ENCODE data around the gene PPP6R3. TPM values are rescaled to one million over a fixed set of nuclear protein-coding genes. Genes with fewer than 3 reads are reported as not detected.
A peak's percentile ranks its signal among the peaks of the same experiment; 100 is the strongest.

The PPP6R3 gene
- polyA plus RNA-seq, 1 donor (not counting 4 experiments of a cell fraction or from before 2014, with no cell fraction given), result 50.2 TPM

DNA sequence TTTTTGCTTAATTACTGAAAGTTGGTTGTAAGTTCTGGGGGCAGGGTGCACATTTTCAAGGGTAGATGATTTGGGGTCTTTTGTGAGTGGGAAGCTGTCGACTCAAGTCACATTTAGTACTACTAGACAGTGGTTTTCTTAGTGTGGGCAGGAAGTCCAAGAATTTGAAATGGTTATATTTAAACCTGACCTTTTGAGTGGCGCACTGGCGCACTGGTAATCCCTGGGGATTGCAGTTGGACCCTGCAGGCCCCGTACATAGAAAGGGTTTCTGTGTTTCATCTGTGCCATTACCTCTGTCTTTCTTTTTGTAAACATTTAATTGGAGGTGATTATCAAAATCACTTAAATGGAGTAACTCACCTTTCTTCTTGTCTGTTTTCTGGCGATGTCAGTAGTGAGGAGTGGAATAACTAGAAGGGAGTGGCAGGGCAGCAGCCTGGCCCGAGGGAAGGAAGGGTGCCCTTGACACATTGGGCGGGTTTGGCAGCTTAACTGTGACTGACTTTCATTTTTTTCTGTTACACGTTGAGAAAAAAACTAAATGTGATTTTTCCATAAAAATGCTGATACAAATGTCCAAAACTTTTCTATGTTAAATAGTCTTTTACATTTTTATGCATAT, 122.0 kb downstream of the PPP6R3 start:
- H2AFZ ChIP-seq (ENCODE audit: control insufficient read depth, low read length), result no peak overlapping the region
- DNase-seq (ENCODE audit: low read depth, low spot score) (no peak), FAIRE-seq (no peak)
- dilution Hi-C loops (cut with MboI; ENCODE audit: extremely low pct_ligation_motif_present, low sequenced_read_pairs), result no loop called here
- no peak overlapping the region for H3K4me3 ChIP-seq (ENCODE audit: control insufficient read depth in 2 of 3, extremely low read depth in 1 of 3, insufficient read depth in 2 of 3, low read depth in 1 of 3, low read length in 3 of 3)
- no peaks in the 10 kb centered on the region for H3K9me3 ChIP-seq (ENCODE audit: control insufficient read depth, low read depth, low read length)
- H4K20me1 ChIP-seq (ENCODE audit: control insufficient read depth, extremely low read depth, insufficient read depth, low read length), result no peaks in the 10 kb centered on the region
- peaks cover 15% of the 10 kb centered on the region for H3K4me1 ChIP-seq (ENCODE audit: control insufficient read depth, extremely low read depth, insufficient read depth, low read length)
- no peak for TF ChIP-seq EZH2 (IDR thresholded peaks at IDR 0.05; ENCODE audit: low read length)
- no peak overlapping the region for H3K9ac ChIP-seq (ENCODE audit: control insufficient read depth, extremely low read depth, insufficient read depth, low read length)
- peak overlapping the region; percentile 28 for H3K27ac ChIP-seq (ENCODE audit: control insufficient read depth, insufficient read depth, low read length)
- no peaks in the 10 kb centered on the region for H3K27me3 ChIP-seq (ENCODE audit: control insufficient read depth, extremely low read depth, insufficient read depth, low read length)
- no peaks in the 10 kb centered on the region for H3K9me1 ChIP-seq (ENCODE audit: control insufficient read depth, extremely low read depth, insufficient read depth, low read length)
- peaks cover 9 to 15% of the 10 kb centered on the region in 2 experiments for H3K36me3 ChIP-seq (ENCODE audit: control insufficient read depth in 2 of 2, extremely low read depth in 1 of 2, insufficient read depth in 2 of 2, low read length in 2 of 2)
- H3K79me2 ChIP-seq (ENCODE audit: control insufficient read depth, insufficient read depth, low read length), result no peaks in the 10 kb centered on the region
- peak overlapping the region; percentile 42 for H3K4me2 ChIP-seq (ENCODE audit: control insufficient read depth, extremely low read depth, insufficient read depth, low read depth, low read length)

DNA sequence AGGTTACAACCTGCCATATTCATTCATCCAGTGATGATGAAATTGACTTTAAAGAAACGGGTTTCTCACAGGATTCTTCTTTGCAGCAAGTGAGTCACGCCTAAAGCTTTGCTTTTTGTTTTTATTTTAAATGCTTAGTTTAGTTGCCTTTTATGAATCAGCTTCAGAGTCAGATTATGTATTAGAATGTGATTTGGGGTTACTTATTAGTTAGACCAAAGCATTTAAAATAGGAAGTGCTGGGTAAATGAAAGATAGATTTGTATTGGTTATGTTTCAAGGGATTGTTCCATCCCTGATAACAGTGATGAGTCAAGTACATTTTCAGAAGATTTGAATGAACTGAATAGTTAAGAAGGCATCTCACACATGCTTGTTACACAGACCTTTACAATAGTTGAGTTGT, 122.5 kb downstream of the PPP6R3 start:
- no peaks in the 10 kb centered on the region for H3K27me3 ChIP-seq (ENCODE audit: control insufficient read depth, extremely low read depth, insufficient read depth, low read length)
- no peak overlapping the region for H3K9ac ChIP-seq (ENCODE audit: control insufficient read depth, extremely low read depth, insufficient read depth, low read length)
- FAIRE-seq (no peak), DNase-seq (ENCODE audit: low read depth, low spot score) (peak; percentile 25)
- peak overlapping the region; percentile 42 for H3K4me2 ChIP-seq (ENCODE audit: control insufficient read depth, extremely low read depth, insufficient read depth, low read depth, low read length)
- H2AFZ ChIP-seq (ENCODE audit: control insufficient read depth, low read length), result no peak overlapping the region
- H3K9me3 ChIP-seq (ENCODE audit: control insufficient read depth, low read depth, low read length), result no peaks in the 10 kb centered on the region
- no peaks in the 10 kb centered on the region for H3K79me2 ChIP-seq (ENCODE audit: control insufficient read depth, insufficient read depth, low read length)
- peaks cover 15% of the 10 kb centered on the region for H3K4me1 ChIP-seq (ENCODE audit: control insufficient read depth, extremely low read depth, insufficient read depth, low read length)
- peak overlapping the region; percentile 28 for H3K27ac ChIP-seq (ENCODE audit: control insufficient read depth, insufficient read depth, low read length)
- H3K9me1 ChIP-seq (ENCODE audit: control insufficient read depth, extremely low read depth, insufficient read depth, low read length), result no peaks in the 10 kb centered on the region
- dilution Hi-C loops (cut with MboI; ENCODE audit: extremely low pct_ligation_motif_present, low sequenced_read_pairs), result no loop called here
- no peaks in the 10 kb centered on the region for H4K20me1 ChIP-seq (ENCODE audit: control insufficient read depth, extremely low read depth, insufficient read depth, low read length)
- no peak for TF ChIP-seq EZH2 (IDR thresholded peaks at IDR 0.05; ENCODE audit: low read length)
- TF ChIP-seq, protein P1, sequence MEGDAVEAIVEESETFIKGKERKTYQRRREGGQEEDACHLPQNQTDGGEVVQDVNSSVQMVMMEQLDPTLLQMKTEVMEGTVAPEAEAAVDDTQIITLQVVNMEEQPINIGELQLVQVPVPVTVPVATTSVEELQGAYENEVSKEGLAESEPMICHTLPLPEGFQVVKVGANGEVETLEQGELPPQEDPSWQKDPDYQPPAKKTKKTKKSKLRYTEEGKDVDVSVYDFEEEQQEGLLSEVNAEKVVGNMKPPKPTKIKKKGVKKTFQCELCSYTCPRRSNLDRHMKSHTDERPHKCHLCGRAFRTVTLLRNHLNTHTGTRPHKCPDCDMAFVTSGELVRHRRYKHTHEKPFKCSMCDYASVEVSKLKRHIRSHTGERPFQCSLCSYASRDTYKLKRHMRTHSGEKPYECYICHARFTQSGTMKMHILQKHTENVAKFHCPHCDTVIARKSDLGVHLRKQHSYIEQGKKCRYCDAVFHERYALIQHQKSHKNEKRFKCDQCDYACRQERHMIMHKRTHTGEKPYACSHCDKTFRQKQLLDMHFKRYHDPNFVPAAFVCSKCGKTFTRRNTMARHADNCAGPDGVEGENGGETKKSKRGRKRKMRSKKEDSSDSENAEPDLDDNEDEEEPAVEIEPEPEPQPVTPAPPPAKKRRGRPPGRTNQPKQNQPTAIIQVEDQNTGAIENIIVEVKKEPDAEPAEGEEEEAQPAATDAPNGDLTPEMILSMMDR (optimal IDR thresholded peaks at IDR 0.05 in 1 of 3, IDR thresholded peaks at IDR 0.05 in 1 of 3, conservative IDR thresholded peaks at IDR 0.05 in 1 of 3; ENCODE audit: extremely low read depth in 1 of 3, insufficient read depth in 2 of 3, low read length in 3 of 3), result no peak
- H3K36me3 ChIP-seq (ENCODE audit: control insufficient read depth in 2 of 2, extremely low read depth in 1 of 2, insufficient read depth in 2 of 2, low read length in 2 of 2), result peaks cover 9 to 17% of the 10 kb centered on the region in 2 experiments
- H3K4me3 ChIP-seq (ENCODE audit: control insufficient read depth in 2 of 3, extremely low read depth in 1 of 3, insufficient read depth in 2 of 3, low read depth in 1 of 3, low read length in 3 of 3), result no peak overlapping the region

DNA sequence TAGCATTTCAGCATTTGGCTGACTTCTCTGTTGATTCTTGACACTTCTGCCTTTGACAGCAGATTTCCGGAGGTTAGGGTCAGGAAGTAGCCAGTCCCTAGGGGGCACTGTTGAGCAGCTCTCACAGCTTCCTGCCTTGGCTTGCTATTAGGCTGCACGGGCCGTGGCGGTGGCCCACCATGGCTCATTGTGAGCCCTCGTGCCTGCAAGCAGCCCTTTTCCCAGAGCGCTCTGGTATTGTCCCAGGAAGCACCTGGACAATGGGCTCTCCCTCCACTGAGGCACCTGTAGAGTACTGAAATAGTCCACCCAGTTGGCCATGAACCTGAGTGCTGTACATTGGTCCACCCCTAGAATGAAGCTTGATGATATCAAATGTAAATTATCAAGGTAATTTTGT, 123.5 kb downstream of the PPP6R3 start:
- Histone ChIP-seq H3K36me3 (ENCODE audit: control insufficient read depth in 2 of 2, extremely low read depth in 1 of 2, insufficient read depth in 2 of 2, low read length in 2 of 2) (peaks cover 9 to 17% of the 10 kb centered on the region in 2 experiments), H3K4me2 (ENCODE audit: control insufficient read depth, extremely low read depth, insufficient read depth, low read depth, low read length) (no peak overlapping the region), H3K4me1 (ENCODE audit: control insufficient read depth, extremely low read depth, insufficient read depth, low read length) (peaks cover 15% of the 10 kb centered on the region), H3K9ac (ENCODE audit: control insufficient read depth, extremely low read depth, insufficient read depth, low read length) (no peak overlapping the region), H4K20me1 (ENCODE audit: control insufficient read depth, extremely low read depth, insufficient read depth, low read length) (no peaks in the 10 kb centered on the region), H3K4me3 (ENCODE audit: control insufficient read depth in 2 of 3, extremely low read depth in 1 of 3, insufficient read depth in 2 of 3, low read depth in 1 of 3, low read length in 3 of 3) (no peak overlapping the region), H2AFZ (ENCODE audit: control insufficient read depth, low read length) (no peak overlapping the region), H3K27ac (ENCODE audit: control insufficient read depth, insufficient read depth, low read length) (no peak overlapping the region), H3K79me2 (ENCODE audit: control insufficient read depth, insufficient read depth, low read length) (no peaks in the 10 kb centered on the region), H3K27me3 (ENCODE audit: control insufficient read depth, extremely low read depth, insufficient read depth, low read length) (no peaks in the 10 kb centered on the region), H3K9me3 (ENCODE audit: control insufficient read depth, low read depth, low read length) (no peaks in the 10 kb centered on the region), H3K9me1 (ENCODE audit: control insufficient read depth, extremely low read depth, insufficient read depth, low read length) (no peaks in the 10 kb centered on the region)
- TF ChIP-seq, protein P1 (optimal IDR thresholded peaks at IDR 0.05 in 1 of 3, IDR thresholded peaks at IDR 0.05 in 1 of 3, conservative IDR thresholded peaks at IDR 0.05 in 1 of 3; ENCODE audit: extremely low read depth in 1 of 3, insufficient read depth in 2 of 3, low read length in 3 of 3), result peak; percentile 72 to 73 (median 73)
- no peak for TF ChIP-seq EZH2 (IDR thresholded peaks at IDR 0.05; ENCODE audit: low read length)
- FAIRE-seq (no peak), DNase-seq (ENCODE audit: low read depth, low spot score) (no peak)
- dilution Hi-C loops (cut with MboI; ENCODE audit: extremely low pct_ligation_motif_present, low sequenced_read_pairs), result no loop called here
